GM06990 (cell line): ENCODE measurements around the gene LGR5.

Experiments
- DNase-seq: peaks from one replicate; pipeline ENCODE4 v3.0.0-alpha.2; 2011; ENCODE audit not compliant: insufficient read length; ENCODE audit errors: extremely low read depth
- H3K27me3 ChIP-seq: replicated peaks from 2 replicates; pipeline ENCODE4 v1.6.0; 2011; ENCODE audit warnings: low read length; ENCODE audit not compliant: control insufficient read depth, insufficient read depth
- H3K36me3 ChIP-seq: 2 replicates; pipeline ENCODE4 v1.5.1; 2011; ENCODE audit warnings: low read length; ENCODE audit not compliant: control insufficient read depth, insufficient read depth
- H3K4me3 ChIP-seq: replicated peaks from 2 replicates; pipeline ENCODE4 v1.5.1; 2011; ENCODE audit warnings: low read depth, mild to moderate bottlenecking, control low read depth, low read length
- CTCF ChIP-seq: IDR thresholded peaks from 2 replicates; pipeline ENCODE4 v1.5.1; 2011; ENCODE audit warnings: low read length, control low read depth, mild to moderate bottlenecking, inconsistent platforms; ENCODE audit not compliant: insufficient read depth, poor library complexity, severe bottlenecking

LGR5 gene

GRCh38 chr12:71439613-71440344, at the start of gene LGR5:
LGR5 (plus strand) TSS chr12:71439798; CDS start chr12:71440081, 283 bp downstream.
- peak; percentile 22 for DNase-seq
- H3K4me3 ChIP-seq: peak within 1 kb of the TSS; percentile 31
- no peaks in the 10 kb centered on the region for H3K36me3 ChIP-seq
- H3K27me3 ChIP-seq: peaks cover 7% of the 10 kb centered on the region
- no peak for TF ChIP-seq CTCF

GRCh38 chr12:71392521-71393145, 47.0 kb upstream of the LGR5 start:
- peak; percentile 89 for TF ChIP-seq CTCF
- no peak for DNase-seq
- H3K27me3 ChIP-seq: no peaks in the 10 kb centered on the region
- H3K36me3 ChIP-seq: no peaks in the 10 kb centered on the region
- no peak overlapping the region for H3K4me3 ChIP-seq

- TF ChIP-seq CTCF: no peak
- no peaks in the 10 kb centered on the region for H3K27me3 ChIP-seq
- H3K36me3 ChIP-seq: no peaks in the 10 kb centered on the region
- DNase-seq: no peak
- H3K4me3 ChIP-seq: no peak overlapping the region
Observed at GRCh38 chr12:71393625-71394024, 46.0 kb upstream of the LGR5 start.

GRCh38 chr12:71397433-71397954, 42.1 kb upstream of the LGR5 start:
- TF ChIP-seq CTCF: no peak
- Histone ChIP-seq H3K36me3 (no peaks in the 10 kb centered on the region), H3K27me3 (no peaks in the 10 kb centered on the region), H3K4me3 (no peak overlapping the region)
- DNase-seq: no peak

GRCh38 chr12:71399197-71399596, 40.4 kb upstream of the LGR5 start:
- no peak for DNase-seq
- no peak for TF ChIP-seq CTCF

More at GRCh38 chr12:71399197-71399596, 40.4 kb upstream of the LGR5 start:
- Histone ChIP-seq H3K27me3 (no peaks in the 10 kb centered on the region; the same call in 1 of the 2 replicates), H3K36me3 (no peaks in the 10 kb centered on the region), H3K4me3 (no peak overlapping the region)
